LHCN-M2 (cell line): ENCODE measurements around the gene ZFYVE9. TPM values are rescaled to one million over a fixed set of nuclear protein-coding genes. Genes with fewer than 3 reads are reported as not detected.
"Not testable (repeated sequence)": the region's sequence is repeated elsewhere in the genome, so short reads cannot be mapped to it uniquely, and the experiment has no call there.

ENCODE experiments used
- DNase-seq: peaks from one replicate; pipeline ENCODE4 v3.0.0-alpha.2; 2012; ENCODE audit warnings: low read depth
- total RNA-seq: library from RNA; depleted of rRNA; stranded (reverse); fragments of >200 nt; gene quantifications from 2 replicates; pipeline ENCODE4 v1.2.3, GENCODE V29; 2014

The ZFYVE9 gene
- total RNA-seq, 1 experiment from 2014 or later: 23.9 TPM

DNA sequence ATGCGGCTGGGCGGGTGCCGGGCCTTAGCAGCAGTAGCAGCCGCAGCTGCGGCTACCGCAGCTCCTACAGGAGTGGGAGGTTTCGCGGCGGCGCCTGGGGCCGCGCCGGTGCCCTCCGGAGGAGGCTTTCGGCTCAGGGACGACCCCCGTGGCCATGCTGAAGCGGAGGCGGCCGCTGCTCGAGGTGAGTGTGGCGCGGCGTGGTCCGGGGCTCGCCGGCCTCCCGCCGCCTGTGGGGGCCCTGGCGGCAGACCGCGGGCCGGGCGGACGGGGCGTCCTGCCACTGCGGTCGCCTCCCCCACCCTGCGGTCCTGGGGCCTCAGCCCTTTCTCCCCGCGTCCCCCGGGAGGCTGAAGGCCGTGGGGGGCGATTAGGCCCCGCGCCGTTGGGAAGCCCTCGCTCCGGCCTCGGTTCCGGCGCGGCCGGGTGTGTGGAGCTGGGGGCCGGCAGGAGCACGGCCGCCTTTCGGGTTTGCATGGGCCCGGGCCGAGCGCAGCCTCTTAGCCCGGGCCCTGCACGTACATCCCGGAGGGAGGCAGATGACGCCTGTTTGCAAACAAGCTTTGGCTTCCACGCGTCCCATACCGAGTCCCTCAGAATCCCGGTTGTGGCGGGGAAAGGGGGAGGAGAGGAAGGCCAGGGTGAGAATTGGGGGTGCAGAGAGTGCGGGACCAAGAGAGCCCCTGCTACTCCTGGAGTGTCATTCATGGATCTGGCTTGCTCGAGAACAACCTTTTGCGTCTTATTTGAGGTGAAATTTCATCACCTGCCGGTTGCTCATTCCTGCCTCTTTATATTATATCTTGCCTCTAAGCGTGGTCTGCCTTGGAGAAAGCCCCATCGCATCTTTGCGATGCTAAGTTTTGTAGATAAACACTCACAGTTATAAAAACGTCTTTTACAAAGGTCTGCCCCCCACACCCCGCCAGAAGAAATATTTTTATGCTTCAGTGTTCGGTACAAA lies 613 bp downstream of the ZFYVE9 start:
- peak; percentile 58 for DNase-seq

DNA sequence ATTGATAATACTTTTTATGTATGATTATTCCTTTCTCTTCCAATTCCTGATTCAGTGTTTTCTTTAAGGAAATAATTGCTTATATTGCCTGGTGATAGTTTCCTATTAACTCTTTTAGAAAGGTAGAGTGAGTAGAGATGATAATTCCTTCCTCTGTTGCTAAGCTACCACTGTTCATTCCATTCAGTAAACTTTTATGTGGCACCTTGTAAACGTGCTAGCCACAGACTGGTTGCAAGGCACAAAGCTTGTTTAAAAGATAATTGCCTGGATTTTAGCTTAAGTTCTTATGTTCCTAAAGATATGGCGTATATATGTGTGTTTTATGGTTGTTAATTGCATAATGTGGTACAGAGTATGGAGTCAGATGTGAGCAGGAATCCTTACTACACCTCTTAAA lies 3.2 kb downstream of the ZFYVE9 start:
- no peak for DNase-seq

- not testable (repeated sequence) for DNase-seq
These were observed 8.6 kb downstream of the ZFYVE9 start for GRCh38 chr1:52150445-52150844.

GRCh38 chr1:52150946-52151345 lies 9.1 kb downstream of the ZFYVE9 start:
- DNase-seq: no peak

DNA sequence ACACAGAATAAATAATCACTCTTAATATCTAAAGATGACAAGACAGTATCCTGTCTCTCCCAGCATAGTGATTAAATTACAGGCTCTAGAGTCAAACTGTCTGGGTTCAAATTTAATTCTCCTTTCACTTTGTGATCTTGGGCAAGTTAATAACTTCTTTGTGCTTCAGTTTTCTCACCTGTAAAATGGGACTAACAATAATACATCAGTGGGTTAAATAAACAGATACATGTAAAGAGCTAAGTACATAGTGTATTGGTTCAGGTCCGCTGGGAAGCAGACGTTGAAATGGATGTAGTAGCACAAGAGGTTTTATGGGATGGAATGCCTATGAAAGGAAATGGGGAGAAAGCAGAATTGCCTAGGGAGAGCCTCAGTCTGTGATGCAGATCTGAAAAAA lies 10.7 kb downstream of the ZFYVE9 start:
- DNase-seq: no peak

DNA sequence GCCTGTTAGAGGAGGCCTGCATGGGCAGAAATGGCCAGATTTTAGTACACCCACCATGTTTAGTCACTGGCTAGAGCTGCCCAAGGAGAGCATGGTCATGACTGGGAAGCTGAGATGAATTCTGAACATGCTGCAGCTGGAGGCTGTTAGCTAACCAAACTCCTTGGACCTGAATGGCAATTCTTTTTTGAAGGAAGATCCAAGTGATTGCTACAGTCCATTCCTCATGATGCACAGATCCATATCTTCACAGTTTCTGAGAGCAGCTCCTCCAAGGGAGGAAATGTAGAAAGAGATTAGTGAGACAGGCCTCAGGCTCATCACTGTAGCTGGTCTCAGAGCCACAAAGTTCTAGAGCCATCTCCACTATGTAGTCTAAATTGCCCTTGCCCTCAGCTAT lies 11.1 kb downstream of the ZFYVE9 start:
- no peak for DNase-seq

GRCh38 chr1:52153898-52154297 lies 12.0 kb downstream of the ZFYVE9 start:
- DNase-seq: no peak

DNA sequence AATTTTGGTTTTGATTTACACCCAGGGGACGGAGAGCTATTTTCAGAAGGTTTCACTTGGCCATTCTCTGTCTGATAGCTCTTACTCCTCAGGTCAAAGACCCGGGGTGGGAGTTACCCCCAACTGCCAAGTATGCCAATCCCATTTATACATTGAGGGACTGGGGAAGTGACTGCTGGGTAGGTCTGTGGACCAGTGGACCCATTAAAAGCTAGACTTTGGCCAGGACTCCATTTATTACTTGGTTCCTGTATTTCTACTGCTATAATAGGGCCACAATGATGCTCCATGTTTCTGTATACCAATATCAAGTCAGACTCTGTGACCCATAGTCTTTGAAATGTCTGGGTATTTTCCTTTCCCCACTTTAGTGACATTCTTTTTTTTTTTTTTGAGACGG lies 14.6 kb downstream of the ZFYVE9 start:
- DNase-seq: no peak

DNA sequence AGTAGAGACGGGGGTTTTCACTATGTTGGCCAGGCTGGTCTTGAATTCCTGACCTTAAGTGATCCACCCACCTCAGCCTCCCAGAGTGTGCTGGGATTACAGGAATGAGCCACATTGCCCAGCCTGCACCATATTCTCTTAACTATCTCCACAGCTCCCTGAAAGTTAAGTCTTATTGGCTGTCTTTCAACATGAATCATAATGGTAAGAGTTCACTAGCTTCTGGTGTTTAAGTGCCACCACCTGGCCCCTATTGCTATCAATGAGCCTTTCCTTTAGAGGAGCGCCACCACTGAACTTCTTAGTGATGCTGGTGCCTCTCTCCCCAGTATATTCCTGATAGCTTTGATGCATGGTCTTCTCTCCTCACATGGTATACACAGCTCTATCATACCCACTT lies 15.7 kb downstream of the ZFYVE9 start:
- peak; percentile 19 for DNase-seq

DNA sequence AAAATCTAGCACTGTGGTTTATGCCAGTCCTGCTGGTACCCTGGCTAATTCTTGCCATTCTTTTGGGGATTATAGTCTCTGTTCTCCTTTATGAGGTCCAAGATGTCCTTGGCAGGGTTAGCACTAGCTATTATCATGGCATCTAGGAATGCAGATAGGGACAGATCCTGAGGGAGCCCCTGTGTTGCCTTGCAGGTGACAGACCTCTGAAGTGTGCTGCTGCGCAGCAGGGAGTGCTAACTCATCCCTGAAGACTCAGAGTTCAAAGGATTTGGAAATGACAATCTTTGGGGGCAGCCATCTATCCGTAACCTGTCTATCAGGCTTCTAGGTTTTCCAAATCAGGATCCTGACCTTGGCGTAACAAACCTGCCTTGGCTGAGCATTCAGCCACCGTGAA lies 16.3 kb downstream of the ZFYVE9 start:
- DNase-seq: no peak

GRCh38 chr1:52159033-52159789 lies 17.3 kb downstream of the ZFYVE9 start:
- peak; percentile 46 for DNase-seq

GRCh38 chr1:52162947-52163346 lies 21.1 kb downstream of the ZFYVE9 start:
- no peak for DNase-seq

- DNase-seq: no peak
These were observed 22.7 kb downstream of the ZFYVE9 start for GRCh38 chr1:52164604-52165003.

DNA sequence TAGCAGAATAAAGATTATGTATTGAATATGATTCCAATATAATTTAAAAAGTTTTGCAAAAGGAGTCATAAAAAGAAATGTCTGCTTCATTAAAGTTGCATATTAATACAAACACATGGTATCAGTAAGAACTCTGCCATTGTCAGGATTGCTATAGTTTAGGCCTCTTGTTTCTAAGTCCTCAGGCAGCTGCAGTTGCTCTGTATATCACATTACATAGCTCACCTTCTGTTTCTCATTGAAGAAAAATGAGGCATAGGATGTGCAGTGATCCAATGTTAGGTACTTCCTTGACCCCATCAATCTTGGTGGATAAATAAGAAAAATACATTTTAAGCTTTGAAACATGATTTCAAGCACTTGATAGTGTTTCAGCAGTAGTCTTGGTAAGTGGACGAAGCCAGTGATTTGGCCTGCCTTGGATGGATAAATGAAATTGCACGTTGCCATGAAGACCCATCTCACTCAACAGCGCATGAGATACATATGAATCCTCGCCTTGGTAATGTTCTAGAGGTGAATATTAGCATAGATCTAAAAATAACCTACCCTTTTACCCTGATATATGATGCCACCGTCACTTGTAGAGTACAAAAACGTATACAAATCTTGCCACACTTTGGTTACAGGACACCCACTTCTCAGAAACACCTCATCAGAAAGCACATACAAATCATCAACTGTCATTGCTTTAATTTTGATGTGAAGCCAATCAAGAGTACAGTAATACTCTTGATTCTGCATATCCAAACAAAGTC lies 25.3 kb downstream of the ZFYVE9 start:
- DNase-seq: no peak

GRCh38 chr1:52168373-52169080 lies 26.6 kb downstream of the ZFYVE9 start:
- no peak for DNase-seq

- not testable (repeated sequence) for DNase-seq
These were observed 29.3 kb downstream of the ZFYVE9 start for GRCh38 chr1:52171149-52171548.

GRCh38 chr1:52179073-52179472 lies 37.2 kb downstream of the ZFYVE9 start:
- DNase-seq: peak; percentile 26

GRCh38 chr1:52180176-52180575 lies 38.3 kb downstream of the ZFYVE9 start:
- no peak for DNase-seq

DNA sequence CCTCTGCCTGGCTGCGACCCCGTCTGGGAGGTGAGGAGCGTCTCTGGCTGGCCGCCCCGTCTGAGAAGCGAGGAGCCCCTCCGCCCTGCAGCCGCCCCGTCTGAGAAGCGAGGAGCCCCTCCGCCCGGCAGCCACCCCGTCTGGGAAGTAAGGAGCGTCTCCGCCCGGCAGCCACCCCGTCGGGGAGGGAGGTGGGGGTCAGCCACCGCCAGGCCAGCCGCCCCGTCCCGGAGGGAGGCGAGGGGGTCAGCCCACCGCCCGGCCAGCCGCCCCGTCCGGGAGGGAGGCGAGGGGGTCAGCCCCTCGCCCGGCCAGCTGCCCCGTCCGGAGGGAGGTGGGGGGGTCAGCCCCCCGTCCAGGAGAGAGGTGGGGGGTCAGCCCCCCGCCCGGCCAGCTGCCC lies 39.9 kb downstream of the ZFYVE9 start:
- not testable (repeated sequence) for DNase-seq

DNA sequence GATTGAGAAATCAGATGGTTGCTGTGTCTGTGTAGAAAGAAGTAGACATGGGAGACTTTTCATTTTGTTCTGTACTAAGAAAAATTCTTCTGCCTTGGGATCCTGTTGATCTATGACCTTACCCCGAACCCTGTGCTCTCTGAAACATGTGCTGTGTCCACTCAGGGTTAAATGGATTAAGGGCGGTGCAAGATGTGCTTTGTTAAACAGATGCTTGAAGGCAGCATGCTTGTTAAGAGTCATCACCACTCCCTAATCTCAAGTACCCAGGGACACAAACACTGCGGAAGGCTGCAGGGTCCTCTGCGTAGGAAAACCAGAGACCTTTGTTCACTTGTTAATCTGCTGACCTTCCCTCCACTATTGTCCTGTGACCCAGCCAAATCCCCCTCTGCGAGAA lies 40.4 kb downstream of the ZFYVE9 start:
- DNase-seq: not testable (repeated sequence)

DNA sequence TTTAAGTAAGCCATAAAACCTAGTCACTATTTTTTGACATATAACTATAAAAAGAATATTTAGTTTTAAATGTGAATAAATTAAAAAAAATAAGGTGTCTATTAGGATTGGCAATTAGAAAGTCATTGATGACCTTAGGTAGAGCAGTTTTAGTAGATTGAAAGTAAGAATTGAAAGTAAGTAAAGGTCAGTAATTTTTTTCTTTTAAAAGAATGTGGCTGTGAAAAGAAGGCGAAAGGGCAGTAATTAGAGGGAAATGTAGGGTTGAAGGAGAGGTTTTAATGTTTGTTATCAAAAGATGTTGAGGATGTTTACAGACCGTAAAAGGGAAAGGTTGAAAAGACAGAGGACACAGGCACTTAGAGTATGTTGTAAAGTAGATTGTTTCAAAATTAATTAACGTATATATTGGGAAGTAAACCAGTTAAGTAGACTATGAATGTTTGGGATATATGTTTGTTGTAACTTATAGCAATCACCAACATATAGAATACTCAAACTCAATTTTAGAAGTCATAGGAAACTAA lies 41.0 kb downstream of the ZFYVE9 start:
- DNase-seq: no peak
